GM19455 (cell line): Measurements from ENCODE around the gene BCL3.

Source experiments
- ATAC-seq: cut with Tn5 transposase; IDR thresholded peaks from one replicate; pipeline ENCODE4 v1.9.1; 2021; ENCODE audit not compliant: unreplicated experiment

The BCL3 gene

DNA sequence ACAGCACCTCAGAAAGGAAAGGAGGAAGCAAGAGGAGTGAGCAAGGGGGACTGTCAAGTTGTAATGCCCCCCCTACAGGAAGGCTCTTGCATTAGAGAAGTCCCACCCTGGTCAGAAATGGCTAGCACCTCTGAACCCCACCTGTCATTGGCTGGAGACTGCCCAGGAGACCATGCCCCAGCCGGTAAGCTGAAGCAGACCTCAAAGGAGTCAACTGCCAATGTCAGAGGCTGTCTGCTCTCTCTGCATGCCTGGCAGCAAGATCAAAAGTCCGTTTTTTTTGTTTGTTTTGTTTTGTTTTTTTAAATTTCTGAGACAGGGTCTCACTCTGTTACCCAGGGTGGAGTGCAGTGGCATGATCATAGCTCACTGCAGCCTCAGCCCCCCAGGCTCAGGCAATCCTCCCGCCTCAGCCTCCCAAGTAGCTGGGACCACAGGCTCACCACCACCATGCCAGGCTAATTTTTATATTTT lies 8.1 kb upstream of the BCL3 start:
- no peak for ATAC-seq

DNA sequence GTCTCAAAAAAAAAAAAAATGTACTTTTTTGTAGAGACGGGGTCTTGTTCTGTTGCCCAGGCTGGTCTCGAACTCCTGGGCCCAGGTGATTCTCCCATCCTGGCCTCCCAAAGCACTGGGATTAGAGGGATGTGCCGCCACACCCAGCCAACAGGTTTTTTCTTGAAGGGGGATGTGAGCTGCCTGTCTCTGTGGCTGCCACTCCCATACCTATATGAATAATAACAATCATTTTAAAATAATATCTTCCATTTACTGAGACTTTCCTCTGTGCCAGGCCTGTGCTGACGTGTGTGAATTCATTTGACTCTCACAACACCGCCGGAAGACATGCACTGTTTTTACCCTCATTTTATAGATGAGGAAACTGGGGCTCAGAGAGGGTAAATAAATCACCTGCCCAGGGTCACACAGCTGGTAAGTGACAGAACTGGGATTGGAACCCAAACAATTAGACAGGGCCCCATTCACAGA lies 7.2 kb upstream of the BCL3 start:
- ATAC-seq: no peak

DNA sequence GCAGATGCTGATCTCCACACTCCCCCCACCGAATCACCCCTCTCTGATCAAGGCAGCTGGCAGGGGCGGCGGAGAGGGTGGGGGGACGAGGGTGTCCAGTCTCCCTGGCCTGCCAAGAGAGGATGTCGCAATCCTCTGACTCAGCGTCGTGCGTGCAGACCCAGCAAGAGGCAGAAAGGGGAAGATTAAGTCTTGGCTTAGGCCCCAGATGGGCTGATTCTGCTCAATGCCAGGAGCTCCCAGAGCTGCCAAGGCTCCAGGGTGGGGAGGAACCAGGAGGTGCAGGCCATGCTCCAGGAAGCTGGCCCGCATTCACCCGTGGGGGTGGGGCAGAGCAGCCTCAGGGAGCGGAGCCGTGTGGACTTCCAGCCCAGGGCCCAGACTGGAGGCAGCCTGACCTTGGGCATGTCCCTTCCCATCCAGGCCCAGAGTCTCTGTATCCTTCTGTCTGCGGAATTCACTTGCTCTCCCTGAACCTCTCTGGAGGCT lies 6.6 kb upstream of the BCL3 start:
- ATAC-seq: no peak

DNA sequence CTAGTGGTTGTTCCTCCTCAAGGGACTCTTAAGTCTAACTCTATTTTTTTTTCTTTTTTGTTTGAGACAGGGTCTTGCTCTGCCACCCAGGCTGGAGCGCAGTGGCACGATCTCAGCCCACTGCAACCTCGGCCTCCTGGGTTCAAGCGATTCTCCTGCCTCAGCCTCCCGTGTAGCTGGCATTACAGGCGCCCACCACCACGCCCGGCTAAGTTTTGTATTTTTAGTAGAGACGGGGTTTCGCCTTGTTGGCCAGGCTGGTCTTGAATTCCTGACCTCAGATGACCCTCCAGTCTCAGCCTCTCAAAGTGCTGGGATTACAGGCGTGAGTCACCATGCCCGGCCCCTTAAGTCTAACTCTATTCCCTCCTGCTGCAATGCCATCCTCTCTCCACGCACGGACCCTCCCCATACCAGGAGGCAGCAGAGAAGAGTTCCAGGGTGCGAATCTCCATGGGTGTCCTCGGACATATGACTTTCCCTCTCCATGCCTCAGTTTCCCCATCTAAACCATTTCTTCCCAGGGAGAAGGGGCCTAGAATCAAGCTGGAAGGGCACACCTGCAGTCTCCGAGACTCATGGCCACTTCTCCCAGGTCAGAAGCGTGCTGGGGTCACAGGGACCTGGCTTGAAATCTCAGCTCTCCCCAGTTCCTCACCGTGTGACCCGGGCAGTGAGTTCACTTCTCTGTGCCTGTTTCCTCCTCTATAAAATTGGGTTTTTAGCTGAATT lies 6.0 kb upstream of the BCL3 start:
- ATAC-seq: no peak

DNA sequence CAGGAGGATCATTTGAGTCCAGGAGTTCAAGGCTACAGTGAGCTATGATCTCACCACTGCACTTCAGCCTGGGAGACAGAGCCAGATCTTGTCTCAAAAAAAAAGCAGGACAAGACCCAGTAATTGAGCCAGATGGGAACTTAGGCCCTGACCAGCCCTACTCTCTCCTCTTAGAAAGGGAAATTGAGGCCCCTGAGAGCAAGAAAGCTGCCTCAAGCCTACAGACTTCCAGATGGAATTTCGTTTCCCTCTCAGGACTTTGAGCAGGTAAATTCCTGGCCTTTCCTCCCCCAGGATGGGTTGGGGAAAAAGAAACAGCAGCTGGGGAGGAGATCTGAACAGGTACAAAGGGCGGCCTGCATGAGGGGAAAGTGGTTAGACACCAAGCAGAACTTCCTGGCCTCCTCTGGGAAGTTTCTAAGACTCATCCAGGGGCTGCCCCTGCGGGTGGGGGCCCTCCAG lies 3.6 kb upstream of the BCL3 start:
- no peak for ATAC-seq

DNA sequence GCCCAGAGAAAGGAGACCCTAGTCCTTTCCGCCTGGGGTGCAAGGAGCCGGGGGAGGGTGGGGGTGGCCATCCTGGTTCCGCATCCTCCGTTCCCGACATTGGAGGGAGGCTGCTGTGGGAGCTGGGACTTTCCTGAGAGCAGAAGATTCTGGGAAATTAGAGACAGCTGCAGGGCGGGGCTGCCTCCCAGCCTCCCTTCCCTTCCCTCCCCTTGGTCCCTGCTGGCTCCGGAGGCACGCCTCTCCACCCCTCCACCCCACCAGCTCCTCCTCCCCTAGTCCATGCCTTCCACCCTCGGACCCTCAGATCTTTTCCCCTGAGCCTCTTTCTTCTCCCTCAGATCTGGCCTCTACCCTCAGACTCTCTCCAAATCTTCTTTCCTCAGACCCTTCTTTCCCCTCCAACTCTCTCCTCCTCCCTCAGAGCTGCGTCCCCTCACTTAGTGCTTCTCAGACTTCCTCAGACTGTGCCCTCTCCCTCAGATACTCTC lies 3.1 kb upstream of the BCL3 start:
- no peak for ATAC-seq

DNA sequence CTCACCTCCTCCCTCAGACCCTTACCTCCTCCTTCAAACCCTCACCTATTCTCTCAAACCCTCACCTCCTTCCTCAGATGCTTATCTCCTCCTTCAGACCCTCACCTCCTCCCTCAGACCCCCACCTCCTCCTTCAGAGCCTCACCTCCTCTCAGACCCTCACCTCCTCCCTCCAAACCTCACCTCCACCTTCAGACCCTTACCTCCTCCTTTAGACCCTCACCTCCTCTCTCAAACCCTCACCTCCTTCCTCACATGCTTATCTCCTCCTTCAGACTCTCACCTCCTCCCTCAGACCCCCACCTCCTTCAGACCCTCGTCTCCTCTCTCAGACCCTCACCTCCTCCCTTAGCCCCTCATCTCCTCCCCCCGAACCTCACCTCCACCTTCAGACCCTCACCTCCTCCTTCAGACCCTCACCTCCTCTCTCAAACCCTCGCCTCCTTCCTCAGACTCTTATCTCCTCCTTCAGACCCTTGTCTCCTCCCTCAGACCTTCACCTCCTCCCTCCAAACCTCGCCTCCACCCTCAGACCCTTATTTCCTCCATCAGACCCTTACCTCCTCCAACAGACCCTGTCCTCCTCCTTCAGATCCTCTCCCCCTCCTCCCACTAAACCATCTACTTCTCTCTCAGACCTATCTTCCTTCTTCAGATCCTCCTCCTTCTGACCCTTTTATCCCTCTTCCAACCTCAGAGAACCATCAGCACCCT lies 2.5 kb upstream of the BCL3 start:
- ATAC-seq: no peak

DNA sequence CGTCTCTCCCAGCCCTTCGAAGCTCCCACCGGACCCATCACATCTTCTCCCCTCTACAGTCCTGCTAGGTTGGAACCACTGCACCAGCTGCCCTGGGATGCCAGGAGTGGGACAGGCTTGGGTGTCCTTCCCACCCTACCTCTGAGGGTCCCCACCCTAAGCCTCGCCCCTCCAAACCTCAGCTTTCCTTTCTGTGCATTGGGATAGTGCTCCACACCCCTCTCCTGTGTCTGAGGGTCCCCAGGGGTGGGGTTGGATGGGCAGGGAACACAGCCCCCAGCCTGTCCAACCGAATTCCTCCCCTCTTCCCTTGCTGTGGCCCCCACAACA lies 1.9 kb upstream of the BCL3 start:
- no peak for ATAC-seq

DNA sequence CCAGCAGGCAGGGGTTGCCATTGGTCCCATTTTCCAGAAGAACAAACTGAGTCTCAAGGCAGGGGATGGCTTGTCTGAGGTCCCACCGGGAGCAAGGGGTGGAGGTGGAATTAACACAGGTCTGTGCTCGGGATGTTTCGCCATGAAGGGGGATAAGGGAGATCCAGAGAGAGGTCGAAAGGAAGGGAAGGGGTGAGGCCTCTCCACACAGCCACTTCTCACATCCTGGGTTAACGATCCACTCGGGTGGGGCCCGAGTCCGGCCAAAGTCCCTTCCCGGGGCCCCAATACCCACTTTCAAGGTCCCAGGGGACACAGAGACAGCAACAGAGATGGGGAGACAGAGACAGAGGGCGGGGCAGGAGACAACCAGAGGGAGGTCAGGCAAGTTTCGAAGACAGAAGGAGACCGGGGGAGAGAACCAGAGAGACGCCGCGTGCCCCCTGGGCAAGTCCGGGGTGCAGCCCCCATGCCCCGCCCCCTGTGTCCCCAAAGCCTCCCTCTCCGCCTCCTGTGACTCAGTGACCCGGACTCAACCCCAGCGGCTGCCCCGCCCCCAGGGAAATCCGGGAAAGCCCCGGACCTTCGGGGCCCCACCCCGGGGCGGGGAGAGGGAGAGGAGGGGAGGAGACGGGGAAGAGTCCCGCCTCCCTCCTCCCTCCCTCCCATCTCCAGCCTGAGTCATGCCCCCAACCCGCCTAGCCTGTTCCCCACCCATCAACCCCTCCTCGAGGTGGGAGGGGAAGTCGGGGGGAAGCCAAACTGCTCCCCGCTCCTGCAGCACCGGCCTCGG lies 1.4 kb upstream of the BCL3 start:
- ATAC-seq: no peak

DNA sequence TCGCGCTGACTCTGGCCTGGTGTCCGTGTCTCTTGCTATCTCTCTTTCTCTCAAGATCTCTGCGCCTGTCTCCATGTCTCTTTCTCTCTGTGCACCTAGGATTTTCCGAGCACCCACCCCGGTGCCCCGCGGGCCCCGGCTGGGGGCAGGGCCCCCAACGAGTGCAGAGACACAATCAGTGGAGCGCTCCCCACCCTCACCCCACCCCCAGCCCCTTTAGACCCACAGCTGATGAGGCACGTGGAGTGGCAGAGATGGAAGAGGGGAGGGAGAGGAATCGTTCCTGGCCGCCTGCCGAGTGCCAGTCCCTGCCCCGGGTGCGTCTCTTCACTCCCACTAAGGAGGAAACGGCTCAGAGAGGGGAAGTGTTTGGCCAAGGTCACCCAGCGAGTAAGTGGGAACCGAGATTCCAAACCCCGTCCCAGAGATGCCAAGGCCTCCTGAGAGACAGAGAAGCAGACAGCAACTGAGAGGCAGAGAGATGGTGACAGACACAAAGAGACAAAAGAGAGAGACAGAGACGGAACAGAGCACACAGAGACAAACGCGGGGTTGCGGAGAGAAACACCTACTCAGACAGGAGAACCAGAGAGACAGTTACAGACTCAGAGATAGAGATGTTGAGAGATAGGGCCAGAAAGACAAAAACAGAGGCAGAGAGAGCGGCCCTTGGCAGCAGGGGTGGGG lies 626 bp upstream of the BCL3 start:
- ATAC-seq: no peak

DNA sequence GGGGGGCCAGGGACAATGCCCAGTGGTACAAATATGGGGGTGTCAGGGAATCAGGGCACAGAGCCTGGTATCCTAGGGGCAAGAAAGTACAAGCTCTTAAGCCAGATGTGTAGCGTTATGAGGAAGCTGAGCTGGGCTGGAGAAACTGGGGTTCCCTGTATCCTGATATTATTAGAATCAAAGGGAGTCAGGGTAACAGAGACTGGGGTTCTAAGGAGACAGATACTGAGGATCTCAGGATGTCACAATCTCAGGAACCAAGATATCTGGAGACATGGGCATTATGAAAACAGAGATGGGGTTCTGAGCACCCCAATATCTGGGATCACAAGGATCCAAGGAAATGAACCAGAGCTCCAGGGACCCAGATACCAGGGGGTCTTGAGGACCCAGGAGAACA lies 784 bp downstream of the BCL3 start:
- no peak for ATAC-seq

DNA sequence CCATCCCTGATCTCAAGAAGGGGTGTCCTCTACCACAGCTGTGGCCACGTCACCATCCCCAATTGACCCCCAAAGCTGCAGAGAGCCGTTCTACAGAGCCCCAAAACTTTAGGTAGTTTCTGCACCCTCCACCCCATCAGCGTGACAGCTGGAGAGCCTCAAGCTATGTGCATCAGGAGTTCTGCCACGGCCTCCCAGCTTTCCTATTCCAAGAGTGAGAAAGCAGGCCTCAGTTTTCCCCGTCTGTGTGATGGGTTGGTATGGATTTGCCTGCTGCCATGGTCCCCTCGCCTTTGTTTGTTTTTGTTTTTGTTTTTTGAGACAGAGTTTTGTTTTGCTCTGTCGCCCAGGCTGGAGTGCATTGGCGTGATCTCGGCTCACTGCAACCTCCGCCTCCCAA lies 1.5 kb downstream of the BCL3 start:
- no peak for ATAC-seq

DNA sequence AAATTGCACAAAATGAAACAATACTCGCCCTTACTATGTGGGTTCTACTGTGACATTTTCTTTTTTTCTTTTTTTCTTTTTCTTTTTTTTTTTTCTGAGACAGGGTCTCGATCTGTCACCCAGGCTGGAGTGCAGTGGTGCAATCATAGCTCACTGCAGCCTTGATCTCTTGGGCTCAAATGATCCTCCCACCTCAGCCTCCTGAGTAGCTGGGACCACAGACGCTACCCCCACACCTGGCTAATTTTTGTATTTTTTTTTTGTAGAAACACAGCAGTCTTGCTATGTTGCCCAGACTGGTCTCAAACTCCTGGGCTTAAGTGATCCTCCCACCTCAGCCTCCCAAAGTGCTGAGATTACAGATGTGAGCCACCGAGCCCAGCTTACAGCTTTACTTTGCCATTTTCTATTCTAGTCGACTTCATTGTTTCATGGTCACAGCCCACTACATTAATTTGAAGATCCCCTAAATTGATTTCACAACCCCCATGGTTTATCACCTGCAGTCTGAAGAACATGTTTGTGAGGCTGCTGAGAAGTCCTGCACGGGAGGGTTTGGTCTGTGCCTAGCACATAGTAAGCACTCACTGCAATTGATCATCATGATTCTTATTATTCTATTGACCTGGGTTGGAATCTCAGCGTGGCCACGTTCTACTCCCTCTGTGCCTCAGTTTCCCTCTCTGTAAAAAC lies 3.8 kb downstream of the BCL3 start:
- no peak for ATAC-seq

DNA sequence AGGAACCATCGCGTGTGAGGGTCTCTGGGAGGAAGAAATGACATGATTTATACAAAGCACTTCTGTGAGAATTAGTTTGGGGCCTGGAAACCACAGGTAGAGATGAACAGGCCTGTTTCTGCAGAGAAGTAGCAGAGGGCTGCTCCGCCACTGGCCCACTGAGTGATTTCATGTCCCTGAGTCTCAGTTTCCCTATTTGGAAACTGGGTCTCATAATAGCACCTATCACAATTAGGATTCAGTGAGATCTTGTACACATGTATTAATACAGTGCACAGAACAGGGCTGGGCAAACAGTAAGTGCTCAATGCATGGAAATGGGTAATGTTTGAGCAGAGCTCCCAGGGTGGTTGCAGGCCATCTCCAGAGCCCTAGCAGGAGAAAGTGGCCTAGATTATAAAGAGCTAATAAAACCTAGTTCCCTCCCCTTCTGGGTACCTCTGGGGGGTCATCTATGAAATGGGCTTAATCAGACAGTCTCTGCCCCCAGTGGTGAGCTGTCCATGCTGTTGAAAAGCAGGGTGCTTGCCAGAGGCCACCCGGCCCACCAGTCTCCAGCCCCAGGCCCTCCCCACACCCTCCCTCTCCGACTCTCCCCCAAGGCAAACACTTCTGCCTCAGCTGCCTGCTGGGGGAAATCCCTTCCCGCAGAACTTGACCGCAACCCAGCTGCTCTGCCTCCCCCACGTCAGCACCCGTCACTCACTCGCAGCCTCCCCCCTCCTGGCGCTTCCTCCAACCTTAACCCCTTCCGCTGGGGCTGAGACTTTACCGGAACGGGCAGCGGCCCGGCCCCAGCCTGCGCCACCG lies 4.5 kb downstream of the BCL3 start:
- peak; percentile 52 for ATAC-seq

DNA sequence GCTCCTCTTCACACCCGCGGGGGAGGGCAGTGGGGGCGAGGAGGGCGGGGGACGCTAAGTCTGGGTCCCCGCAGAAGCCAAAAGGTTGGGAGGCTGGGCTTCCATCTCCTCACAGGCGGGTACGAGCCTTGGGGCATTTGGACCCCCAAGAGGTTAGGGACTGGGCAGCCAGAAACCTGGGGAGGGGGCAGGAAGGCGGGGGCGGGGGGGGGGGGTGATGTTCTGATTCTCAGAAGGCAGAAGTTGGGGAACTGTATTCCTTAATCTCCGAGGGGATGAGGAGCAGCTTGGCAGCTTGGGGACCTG lies 5.1 kb downstream of the BCL3 start:
- ATAC-seq: no peak

DNA sequence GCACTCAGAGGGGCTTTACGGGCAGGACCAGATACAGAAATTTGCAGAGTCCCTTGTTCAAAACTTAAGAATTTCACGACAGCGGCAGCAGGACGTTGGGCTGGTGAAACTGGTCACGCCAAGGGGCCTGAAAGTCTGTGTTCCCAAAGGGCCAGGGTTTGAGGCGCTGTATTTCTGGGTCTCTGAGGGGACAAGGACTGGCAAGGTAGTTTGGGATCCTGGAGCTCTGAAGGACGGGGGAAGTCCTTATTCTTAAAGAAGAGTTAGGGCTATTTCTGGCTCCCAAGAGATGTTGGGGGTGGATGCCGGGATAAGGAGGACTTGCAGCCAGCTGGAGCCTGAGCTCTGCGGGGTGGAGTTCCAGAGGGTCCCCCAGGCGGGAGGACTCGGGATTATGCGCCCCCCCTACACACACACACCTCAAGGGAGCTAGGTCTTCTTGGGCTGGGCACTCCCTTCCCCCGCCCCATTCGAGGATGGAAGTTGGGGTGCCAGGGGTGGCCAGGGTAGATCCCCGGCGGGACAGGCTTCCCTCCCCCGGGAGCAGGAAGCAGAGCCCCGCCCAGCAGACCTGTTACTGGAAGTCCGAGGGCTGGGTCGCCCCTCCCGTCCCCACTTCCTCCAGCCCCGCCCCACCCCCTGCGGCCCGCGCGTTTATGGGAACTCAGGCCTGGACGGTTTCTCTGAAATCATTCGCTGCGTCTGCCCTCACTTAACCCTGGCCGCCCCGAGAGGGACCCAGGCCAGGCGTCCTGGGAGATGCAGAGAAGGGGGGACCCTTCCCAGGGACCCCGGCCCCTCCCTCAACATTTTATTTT lies 5.6 kb downstream of the BCL3 start:
- ATAC-seq: no peak

DNA sequence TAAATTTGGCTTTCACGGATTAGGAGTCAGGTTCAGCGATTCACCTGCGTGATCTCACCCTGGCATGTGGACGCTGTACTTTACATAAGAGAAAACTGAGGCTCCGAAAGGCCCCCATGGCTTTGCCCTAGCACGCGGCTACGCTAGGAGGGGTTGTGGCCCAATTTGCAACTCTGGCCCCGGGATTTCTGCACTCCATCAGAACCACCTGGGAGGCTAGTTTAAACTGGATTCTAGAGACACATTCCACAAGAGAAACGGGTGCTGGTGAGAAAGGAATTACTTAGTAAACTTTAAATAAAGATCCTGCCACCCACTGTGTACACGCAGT lies 6.2 kb downstream of the BCL3 start:
- ATAC-seq: no peak

DNA sequence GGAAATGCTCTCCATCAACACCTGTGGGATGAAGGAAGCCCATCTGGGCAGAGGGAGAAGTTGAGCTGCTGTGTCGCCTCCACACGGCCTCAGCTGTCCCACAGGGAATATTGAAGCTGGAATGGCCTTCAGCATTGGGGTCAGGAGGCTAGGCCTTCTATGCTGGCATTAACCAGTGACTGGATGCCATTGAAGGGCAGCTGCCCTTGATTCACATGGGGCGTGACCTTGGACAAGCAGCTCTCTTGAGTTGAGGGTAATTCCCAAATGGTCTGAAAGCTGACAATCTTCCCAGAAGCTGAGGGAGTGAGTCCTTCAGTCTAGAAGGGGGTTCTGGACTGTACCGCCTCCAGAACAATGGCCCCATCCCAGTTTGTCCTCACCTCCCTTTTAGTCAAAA lies 6.7 kb downstream of the BCL3 start:
- no peak for ATAC-seq

DNA sequence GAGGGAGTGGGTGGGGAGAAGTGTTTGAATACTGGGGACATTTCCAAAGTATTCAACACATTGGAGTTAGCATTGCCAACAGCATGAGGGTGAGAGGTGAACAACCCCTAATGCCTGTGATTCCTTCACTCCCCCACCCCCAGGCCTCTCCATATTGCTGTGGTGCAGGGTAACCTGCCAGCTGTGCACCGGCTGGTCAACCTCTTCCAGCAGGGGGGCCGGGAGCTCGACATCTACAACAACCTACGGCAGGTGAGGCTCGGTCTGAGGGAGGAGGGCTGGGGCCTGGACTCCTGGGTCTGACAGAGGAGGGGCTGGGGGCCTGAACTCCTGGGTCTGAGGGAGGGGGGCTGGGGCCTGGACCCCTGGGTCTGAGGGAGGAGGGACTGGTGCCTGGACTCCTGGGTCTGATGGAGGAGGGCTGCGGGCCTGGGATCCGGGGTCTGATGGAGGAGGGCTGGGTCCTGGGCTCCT lies 7.6 kb downstream of the BCL3 start:
- ATAC-seq: no peak
